ENCODE data around the gene DACT3. TPM values are rescaled to one million over a fixed set of nuclear protein-coding genes. Genes with fewer than 3 reads are reported as not detected.

The DACT3 gene
- total RNA-seq, 1 donor: 0.63 TPM

- peaks cover 9% of the 10 kb centered on the region for H3K4me1 ChIP-seq (ENCODE audit: insufficient read depth, low read length)
- peaks cover 37% of the 10 kb centered on the region for H3K27me3 ChIP-seq (ENCODE audit: insufficient read depth, low read length)
- no peaks in the 10 kb centered on the region for H3K9me3 ChIP-seq (ENCODE audit: low read depth, low read length)
- no peak overlapping the region for H3K4me3 ChIP-seq (ENCODE audit: low read length)
Observed at GRCh38 chr19:46650445-46650844, 10.5 kb downstream of the DACT3 start.

DNA sequence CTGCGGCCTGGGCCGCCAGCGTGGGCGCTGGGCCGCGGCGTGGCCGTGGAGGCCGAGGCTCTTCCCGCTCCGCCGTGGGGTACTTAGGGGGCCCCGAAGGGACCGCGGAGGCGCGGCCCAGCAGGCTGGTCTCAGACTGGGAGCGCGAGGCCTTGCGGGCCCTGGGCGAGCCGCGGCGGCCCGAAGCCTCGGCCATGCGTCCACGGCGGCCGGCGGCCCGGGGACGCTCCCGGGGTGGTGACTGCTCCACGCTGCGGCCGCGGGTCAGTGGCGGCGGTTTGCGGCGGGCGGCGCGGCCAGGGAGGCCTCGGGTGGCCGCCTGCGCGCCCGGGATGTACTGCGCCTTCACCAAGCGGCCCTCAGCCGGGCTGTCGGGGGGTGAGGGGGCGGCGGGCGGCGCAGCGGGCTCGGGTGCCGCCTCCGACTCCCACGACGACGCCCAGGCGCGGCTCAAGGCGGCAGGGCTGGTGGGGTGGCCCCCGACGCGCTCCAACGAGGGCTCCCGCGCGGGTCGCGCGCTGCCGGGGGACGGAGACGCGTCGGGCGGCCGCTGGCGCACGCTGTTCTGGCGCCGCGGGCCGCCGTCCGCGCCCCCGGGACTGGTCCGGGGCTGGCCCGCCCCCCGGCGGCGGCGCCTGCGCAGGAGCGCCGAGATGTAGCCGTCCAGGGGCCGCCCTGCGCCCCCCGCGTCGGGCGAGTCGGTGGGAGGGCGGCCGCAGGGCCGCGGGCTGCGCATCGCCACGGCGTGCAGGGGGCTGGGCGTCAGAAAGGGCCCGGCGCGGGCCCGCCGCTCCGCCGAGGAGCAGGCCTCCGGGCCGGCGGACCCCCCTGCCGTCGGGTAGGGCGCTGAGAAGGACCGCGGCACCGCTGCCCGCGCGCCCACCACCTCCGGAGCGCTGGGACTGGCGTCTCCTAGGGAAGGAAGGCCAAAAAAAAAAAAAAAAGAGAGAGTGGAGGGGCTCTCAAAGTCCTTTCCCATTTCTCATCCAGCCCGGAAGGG is 11.7 kb downstream of the DACT3 start:
- Histone ChIP-seq H3K4me1 (ENCODE audit: insufficient read depth, low read length) (peaks cover 9% of the 10 kb centered on the region), H3K27me3 (ENCODE audit: insufficient read depth, low read length) (peaks cover 40% of the 10 kb centered on the region), H3K9me3 (ENCODE audit: low read depth, low read length) (no peaks in the 10 kb centered on the region), H3K4me3 (ENCODE audit: low read length) (no peak overlapping the region)

DNA sequence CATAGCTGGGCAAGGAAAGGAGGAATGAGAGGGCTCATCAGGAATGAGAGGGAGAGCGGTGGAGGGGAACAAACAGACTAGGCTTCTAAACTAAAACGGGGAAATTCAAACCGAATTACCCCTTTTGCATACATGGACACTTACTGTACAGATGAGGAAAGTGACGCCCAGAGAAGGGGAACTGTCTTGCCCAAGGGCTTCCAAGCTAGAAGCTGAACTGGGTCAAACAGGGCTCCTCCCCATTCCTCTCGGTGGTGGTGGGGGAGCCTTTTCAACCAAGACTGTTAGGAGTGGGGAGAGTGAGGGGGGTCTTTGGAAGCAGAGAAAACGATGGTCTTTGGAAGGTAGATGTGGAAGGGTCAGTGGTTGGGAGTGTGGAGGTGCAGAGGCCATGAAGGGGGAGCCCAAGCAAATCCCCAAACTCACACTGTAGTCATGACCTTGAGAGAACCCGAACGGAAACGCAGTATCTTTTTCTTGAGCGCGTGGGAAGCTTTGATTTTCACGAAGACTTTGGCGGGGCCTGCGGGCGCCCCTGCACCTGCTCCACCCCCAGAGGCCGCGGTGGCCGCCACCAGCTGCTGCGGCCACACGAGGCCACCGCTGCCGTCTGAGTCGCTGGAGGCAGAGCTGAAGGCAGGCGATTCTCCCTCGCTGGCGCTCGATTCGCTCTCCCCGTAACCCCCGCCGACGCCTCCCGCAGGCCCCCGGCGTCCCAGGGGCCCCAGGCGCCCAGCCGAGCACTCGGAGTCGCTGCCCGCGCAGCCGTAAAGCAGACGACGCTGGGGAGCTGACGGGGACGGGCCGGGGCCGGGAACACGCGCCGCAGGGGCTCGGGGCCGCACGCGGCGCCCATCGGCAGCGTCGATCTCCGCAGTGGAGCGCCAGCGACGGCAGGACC is 12.7 kb downstream of the DACT3 start:
- Histone ChIP-seq H3K4me3 (ENCODE audit: low read length) (no peak overlapping the region), H3K4me1 (ENCODE audit: insufficient read depth, low read length) (peaks cover 9% of the 10 kb centered on the region), H3K27me3 (ENCODE audit: insufficient read depth, low read length) (peaks cover 40% of the 10 kb centered on the region), H3K9me3 (ENCODE audit: low read depth, low read length) (no peaks in the 10 kb centered on the region)

DNA sequence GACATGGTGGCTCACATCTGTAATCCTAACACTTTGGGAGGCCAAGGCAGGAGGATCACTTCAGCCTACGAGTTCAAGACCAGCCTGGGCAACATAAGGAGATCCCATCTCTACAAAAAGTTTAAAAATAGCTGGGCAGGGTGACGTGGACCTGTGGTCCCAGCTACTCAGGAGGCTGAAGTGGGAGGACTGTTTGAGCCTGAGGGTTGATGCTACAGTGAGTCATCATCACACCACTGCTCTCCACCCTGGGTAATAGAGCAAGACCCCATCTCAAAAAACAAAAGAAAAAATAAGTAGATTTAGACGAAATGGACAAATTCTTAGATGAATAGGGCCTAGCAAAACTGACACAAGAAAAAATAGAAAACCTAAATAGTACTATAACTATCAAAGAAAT is 14.6 kb downstream of the DACT3 start:
- Histone ChIP-seq H3K9me3 (ENCODE audit: low read depth, low read length) (no peaks in the 10 kb centered on the region), H3K4me1 (ENCODE audit: insufficient read depth, low read length) (peaks cover 9% of the 10 kb centered on the region), H3K4me3 (ENCODE audit: low read length) (no peak overlapping the region), H3K27me3 (ENCODE audit: insufficient read depth, low read length) (peaks cover 40% of the 10 kb centered on the region)

- Histone ChIP-seq H3K4me1 (ENCODE audit: insufficient read depth, low read length) (peaks cover 13% of the 10 kb centered on the region), H3K27me3 (ENCODE audit: insufficient read depth, low read length) (peaks cover 41% of the 10 kb centered on the region), H3K9me3 (ENCODE audit: low read depth, low read length) (no peaks in the 10 kb centered on the region)
Observed at GRCh38 chr19:46644720-46645119, 16.3 kb downstream of the DACT3 start.

DNA sequence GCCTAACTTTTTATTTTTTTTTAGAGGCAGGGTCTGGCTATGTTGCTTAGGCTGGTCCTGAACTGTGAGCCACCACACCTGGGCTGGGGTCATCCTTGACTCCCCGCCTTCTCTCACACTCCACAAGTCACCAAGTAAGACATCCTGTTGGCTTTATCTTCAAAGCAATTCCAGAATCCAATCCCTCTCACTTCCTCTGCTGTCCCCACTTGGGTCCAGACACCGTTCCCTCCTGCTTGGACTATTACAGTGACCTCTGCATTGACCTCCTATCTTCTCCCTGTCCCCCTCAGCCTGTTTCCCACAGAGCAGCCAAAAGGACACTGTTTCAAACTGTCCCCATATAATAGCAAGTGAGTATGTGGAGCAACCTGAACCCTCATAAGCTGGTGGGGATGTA is 20.3 kb downstream of the DACT3 start:
- H3K4me1 ChIP-seq (ENCODE audit: insufficient read depth, low read length): peaks cover 25% of the 10 kb centered on the region
- no peaks in the 10 kb centered on the region for H3K9me3 ChIP-seq (ENCODE audit: low read depth, low read length)
- H3K27me3 ChIP-seq (ENCODE audit: insufficient read depth, low read length): peaks cover 31% of the 10 kb centered on the region
- no peak overlapping the region for H3K4me3 ChIP-seq (ENCODE audit: low read length)

More at GRCh38 chr19:46644720-46645119, 16.3 kb downstream of the DACT3 start:
- H3K4me3 ChIP-seq (ENCODE audit: low read length): no peak overlapping the region

- Histone ChIP-seq H3K4me3 (ENCODE audit: low read length) (peak overlapping the region; percentile 24), H3K4me1 (ENCODE audit: insufficient read depth, low read length) (peaks cover 31% of the 10 kb centered on the region), H3K27me3 (ENCODE audit: insufficient read depth, low read length) (peaks cover 26% of the 10 kb centered on the region), H3K9me3 (ENCODE audit: low read depth, low read length) (no peaks in the 10 kb centered on the region)
Observed at GRCh38 chr19:46639358-46640182, 21.4 kb downstream of the DACT3 start.

GRCh38 chr19:46637224-46637623 is 23.8 kb downstream of the DACT3 start:
- H3K4me1 ChIP-seq (ENCODE audit: insufficient read depth, low read length): peaks cover 45% of the 10 kb centered on the region

DNA sequence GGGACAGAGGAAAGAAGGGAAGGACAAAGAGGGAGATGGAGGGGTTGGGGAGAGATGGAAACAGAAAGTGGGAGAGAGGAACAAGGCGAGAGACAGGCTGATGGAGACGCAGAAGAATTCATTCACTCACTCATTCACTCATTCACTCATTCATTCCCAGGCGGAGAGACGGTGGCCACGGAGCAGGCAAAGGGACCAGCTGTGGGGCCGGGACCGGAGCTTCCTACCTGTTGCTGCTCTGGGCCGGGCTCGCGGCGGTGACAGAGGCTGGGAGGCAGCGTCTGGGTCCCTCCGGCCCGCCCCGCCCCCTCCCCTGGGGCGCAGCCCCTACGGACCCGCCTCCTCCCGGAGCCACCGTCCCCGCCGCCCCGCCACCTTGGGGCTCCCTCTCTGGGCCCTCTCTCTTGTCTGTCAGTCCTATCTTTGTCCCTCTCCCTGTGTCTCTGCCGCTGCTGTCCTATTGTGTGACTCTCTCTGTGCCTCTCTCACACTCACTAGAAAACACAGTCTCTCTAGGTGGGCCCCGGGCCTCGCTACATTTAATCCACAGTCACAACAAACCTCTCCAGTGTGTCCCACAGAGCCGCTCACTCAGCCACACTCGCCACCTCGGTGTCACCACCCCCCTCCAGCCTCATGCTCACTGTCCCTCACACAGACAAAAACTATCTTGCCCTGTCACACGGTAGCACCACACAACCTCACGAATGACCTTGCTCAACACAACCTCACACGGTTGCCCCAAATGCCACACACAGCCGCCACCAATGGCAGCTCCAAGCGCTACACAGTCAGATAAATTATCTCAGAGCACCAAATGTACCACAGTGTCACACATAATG is 24.8 kb downstream of the DACT3 start, which contains the start of gene GNG8:
TSS of gene GNG8 (minus strand) at position 283 of the 842 bp plus-strand sequence. CDS start 1,520 bp downstream, outside the sequence.
- no peak within 1 kb of the TSS for H3K4me3 ChIP-seq (ENCODE audit: low read length)
- peaks cover 26% of the 10 kb centered on the region for H3K27me3 ChIP-seq (ENCODE audit: insufficient read depth, low read length)
- no peaks in the 10 kb centered on the region for H3K9me3 ChIP-seq (ENCODE audit: low read depth, low read length)
- H3K4me1 ChIP-seq (ENCODE audit: insufficient read depth, low read length): peaks cover 45% of the 10 kb centered on the region

More at GRCh38 chr19:46637224-46637623, 23.8 kb downstream of the DACT3 start:
- Histone ChIP-seq H3K9me3 (ENCODE audit: low read depth, low read length) (no peaks in the 10 kb centered on the region), H3K4me3 (ENCODE audit: low read length) (no peak overlapping the region), H3K27me3 (ENCODE audit: insufficient read depth, low read length) (peaks cover 26% of the 10 kb centered on the region)

- Histone ChIP-seq H3K9me3 (ENCODE audit: low read depth, low read length) (no peaks in the 10 kb centered on the region), H3K4me1 (ENCODE audit: insufficient read depth, low read length) (peaks cover 41% of the 10 kb centered on the region), H3K4me3 (ENCODE audit: low read length) (no peak overlapping the region), H3K27me3 (ENCODE audit: insufficient read depth, low read length) (peaks cover 14% of the 10 kb centered on the region)
Observed at GRCh38 chr19:46634656-46635218, 26.2 kb downstream of the DACT3 start.

GRCh38 chr19:46634045-46634655 is 26.8 kb downstream of the DACT3 start:
- Histone ChIP-seq H3K4me3 (ENCODE audit: low read length) (peak overlapping the region; percentile 2), H3K27me3 (ENCODE audit: insufficient read depth, low read length) (peaks cover 9% of the 10 kb centered on the region), H3K9me3 (ENCODE audit: low read depth, low read length) (no peaks in the 10 kb centered on the region), H3K4me1 (ENCODE audit: insufficient read depth, low read length) (peaks cover 35% of the 10 kb centered on the region)

- Histone ChIP-seq H3K4me3 (ENCODE audit: low read length) (no peak overlapping the region), H3K4me1 (ENCODE audit: insufficient read depth, low read length) (peaks cover 24% of the 10 kb centered on the region), H3K9me3 (ENCODE audit: low read depth, low read length) (no peaks in the 10 kb centered on the region), H3K27me3 (ENCODE audit: insufficient read depth, low read length) (peaks cover 8% of the 10 kb centered on the region)
Observed at GRCh38 chr19:46633130-46633529, 27.9 kb downstream of the DACT3 start.

DNA sequence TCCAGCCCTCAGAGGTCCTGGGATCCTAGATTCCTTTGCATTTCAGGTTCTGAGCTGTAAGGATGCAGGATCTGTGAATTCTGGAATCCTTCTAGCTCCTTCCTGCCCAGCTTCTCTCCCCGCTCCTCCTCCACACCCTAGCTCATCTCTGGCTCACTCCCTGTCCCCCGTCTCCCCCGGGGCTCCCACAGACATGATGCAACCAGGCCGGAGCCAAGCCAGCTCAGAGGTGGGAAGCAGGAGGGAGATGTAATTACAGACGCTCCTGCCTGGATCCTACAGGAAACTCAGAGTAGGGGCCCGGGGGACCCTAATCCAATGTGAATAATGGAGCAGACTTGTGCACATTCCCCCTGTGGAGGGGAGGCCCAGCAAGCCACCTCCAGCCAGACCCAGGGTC is 29.5 kb downstream of the DACT3 start:
- Histone ChIP-seq H3K27me3 (ENCODE audit: insufficient read depth, low read length) (peaks cover 3% of the 10 kb centered on the region), H3K4me1 (ENCODE audit: insufficient read depth, low read length) (peaks cover 22% of the 10 kb centered on the region), H3K4me3 (ENCODE audit: low read length) (no peak overlapping the region), H3K9me3 (ENCODE audit: low read depth, low read length) (no peaks in the 10 kb centered on the region)
